Breast epithelium (tissue), 4 donors: ENCODE data around the gene RBBP6. TPM values are rescaled to one million over a fixed set of nuclear protein-coding genes. Genes with fewer than 3 reads are reported as not detected.
"Not testable (repeated sequence)": the region's sequence is repeated elsewhere in the genome, so short reads cannot be mapped to it uniquely, and the experiment has no call there.

ENCODE experiments used
- DNase-seq, 2 donors: peaks; one replicate each; pipeline ENCODE4 v3.0.0-alpha.2; 2019; ENCODE audit warnings: low spot score in 2 of 2
- H3K27ac ChIP-seq, 2 donors: fragments of 200-600 bp; sonication (generic) in 1 of 2; one replicate each; pipeline ENCODE4 v1.5.1; 2016 to 2019; ENCODE audit warnings: mild to moderate bottlenecking in 1 of 2
- H3K27me3 ChIP-seq, 2 donors: fragments of 200-600 bp; sonication (generic) in 1 of 2; one replicate each; pipeline versions ENCODE4 v1.5.1 to v1.6.0; 2017 to 2019; ENCODE audit warnings: control low read depth in 1 of 2, mild to moderate bottlenecking in 1 of 2
- H3K36me3 ChIP-seq: fragments of 200-600 bp; one replicate; pipeline ENCODE4 v1.5.1; 2019
- H3K4me1 ChIP-seq, 2 donors: fragments of 200-600 bp; sonication (generic); one replicate each; pipeline ENCODE4 v1.5.1; 2016 to 2019; ENCODE audit warnings: control low read depth in 1 of 2
- H3K4me3 ChIP-seq, 3 donors: fragments of 200-600 bp; sonication (generic); 1 replicate in 2 of 3; 2 replicates in 1 of 3; pipeline ENCODE4 v1.5.1; 2016 to 2019; ENCODE audit warnings: mild to moderate bottlenecking in 3 of 3, moderate library complexity in 2 of 3
- H3K9me3 ChIP-seq, 2 donors: fragments of 200-600 bp; sonication (generic) in 1 of 2; one replicate each; pipeline ENCODE4 v1.5.1; 2016 to 2019; ENCODE audit warnings: control low read depth in 1 of 2
- CTCF ChIP-seq, 3 donors: fragments of 450-650 bp; IDR thresholded peaks; one replicate each; pipeline ENCODE4 v1.5.1; 2016 to 2017; ENCODE audit warnings: antibody characterized with exemption in 3 of 3, mild to moderate bottlenecking in 3 of 3, moderate library complexity in 3 of 3
- POLR2A ChIP-seq: fragments of 450-650 bp; IDR thresholded peaks from one replicate; pipeline ENCODE4 v1.6.1; 2016; ENCODE audit warnings: antibody characterized with exemption, mild to moderate bottlenecking, moderate library complexity
- POLR2AphosphoS5 ChIP-seq, 3 donors: sonication (generic); formaldehyde crosslinking; IDR thresholded peaks; one replicate each; pipeline ENCODE4 v1.6.1; 2017; ENCODE audit warnings: antibody characterized with exemption in 3 of 3
- intact Hi-C: fragments of 100-400 bp; cut with DNase I; formaldehyde crosslinking; loops from one replicate; pipeline ENCODE4 v1.15.1; 2023; ENCODE audit warnings: low total_unique reads
- total RNA-seq, 3 donors: library from RNA; depleted of rRNA; stranded (reverse); fragments of >200 nt; gene quantifications; one replicate each; pipeline ENCODE4 v1.1.0, GENCODE V29; 2016

RBBP6 gene
- total RNA-seq: 10 to 100 TPM; 54.7 to 90.7 (median 67.8) TPM

GRCh38 chr16:24539295-24539849 lies at the start of gene RBBP6:
Gene RBBP6 (plus strand): TSS chr16:24539566. CDS start chr16:24540627, 1,061 bp downstream.
- Histone ChIP-seq H3K27me3 (no peaks in the 10 kb centered on the region), H3K27ac (peak within 1 kb of the TSS; percentile 97 to 100), H3K4me1 (no peaks in the 10 kb centered on the region), H3K36me3 (no peaks in the 10 kb centered on the region), H3K4me3 (peak within 1 kb of the TSS; percentile 80 to 99 (median 89)), H3K9me3 (no peaks in the 10 kb centered on the region)
- DNase-seq: peak; percentile 94 to 95
- TF ChIP-seq POLR2AphosphoS5 (IDR thresholded peaks at IDR 0.05): peak; percentile 99 to 100 (median 99)
- TF ChIP-seq POLR2A: peak; percentile 97
- TF ChIP-seq CTCF (IDR thresholded peaks at IDR 0.05): peak; percentile 13 to 35 (median 20)
- intact Hi-C loops: no loop called here

GRCh38 chr16:24490866-24491265 lies 48.5 kb upstream of the RBBP6 start:
- no peak for DNase-seq
- TF ChIP-seq CTCF (IDR thresholded peaks at IDR 0.05): no peak
- TF ChIP-seq POLR2AphosphoS5 (IDR thresholded peaks at IDR 0.05): no peak
- Histone ChIP-seq H3K4me1 (no peaks in the 10 kb centered on the region), H3K36me3 (no peaks in the 10 kb centered on the region), H3K4me3 (no peak overlapping the region), H3K27ac (no peak overlapping the region), H3K27me3 (peaks cover 0 to 20% of the 10 kb centered on the region in 2 donors), H3K9me3 (peaks cover 14 to 15% of the 10 kb centered on the region in 2 donors)
- intact Hi-C loops: no loop called here

GRCh38 chr16:24491731-24492130 lies 47.6 kb upstream of the RBBP6 start:
- no peaks in the 10 kb centered on the region for H3K4me1 ChIP-seq
- H3K27ac ChIP-seq: no peak overlapping the region
- no peak for DNase-seq
- H3K9me3 ChIP-seq: peaks cover 14 to 15% of the 10 kb centered on the region in 2 donors
- peaks cover 0 to 20% of the 10 kb centered on the region in 2 donors for H3K27me3 ChIP-seq
- H3K36me3 ChIP-seq: no peaks in the 10 kb centered on the region
- no peak for TF ChIP-seq CTCF (IDR thresholded peaks at IDR 0.05)
- TF ChIP-seq POLR2AphosphoS5 (IDR thresholded peaks at IDR 0.05): no peak
- TF ChIP-seq POLR2A: no peak
- H3K4me3 ChIP-seq: no peak overlapping the region
- intact Hi-C loops: no loop called here

- H3K4me3 ChIP-seq: no peak overlapping the region
- TF ChIP-seq POLR2AphosphoS5 (IDR thresholded peaks at IDR 0.05): no peak
- no peak for TF ChIP-seq CTCF (IDR thresholded peaks at IDR 0.05)
- no peak for TF ChIP-seq POLR2A
- no peak for DNase-seq
- intact Hi-C loops: no loop called here
- H3K27me3 ChIP-seq: peaks cover 0 to 16% of the 10 kb centered on the region in 2 donors
- H3K36me3 ChIP-seq: no peaks in the 10 kb centered on the region
- peaks cover under 1 to 5% of the 10 kb centered on the region in 2 donors for H3K9me3 ChIP-seq
- no peaks in the 10 kb centered on the region for H3K4me1 ChIP-seq
- H3K27ac ChIP-seq: no peak overlapping the region
These were observed 45.5 kb upstream of the RBBP6 start for GRCh38 chr16:24493821-24494220.

- H3K36me3 ChIP-seq, H3K4me3 ChIP-seq, DNase-seq, H3K27ac ChIP-seq, H3K9me3 ChIP-seq, intact Hi-C loops, H3K4me1 ChIP-seq: not testable (repeated sequence)
- H3K27me3 ChIP-seq: peaks cover 0 to 11% of the 10 kb centered on the region in 2 donors
These were observed 44.2 kb upstream of the RBBP6 start for GRCh38 chr16:24495207-24495606.
